Cardiac muscle cell (in vitro differentiated cells and primary cell): ENCODE measurements around the gene SERPINB11. TPM values are rescaled to one million over a fixed set of nuclear protein-coding genes. Genes with fewer than 3 reads are reported as not detected.
"Not testable (repeated sequence)": the region's sequence is repeated elsewhere in the genome, so short reads cannot be mapped to it uniquely, and the experiment has no call there.

Source experiments
- DNase-seq, 2 donors: peaks; one replicate each; pipeline versions ENCODE4 v3.0.0 to v3.0.0-alpha.2; 2010 to 2017; ENCODE audit warnings: low read depth in 1 of 2, low spot score in 1 of 2
- H3K27ac ChIP-seq: fragments of 200-600 bp; sonication (generic); 2 replicates; pipeline ENCODE4 v1.5.1; 2016
- H3K27me3 ChIP-seq: fragments of 200-600 bp; sonication (generic); 2 replicates; pipeline ENCODE4 v1.6.0; 2016; ENCODE audit warnings: control low read depth
- H3K36me3 ChIP-seq: fragments of 200-600 bp; sonication (generic); 2 replicates; pipeline ENCODE4 v1.5.1; 2016; ENCODE audit warnings: control low read depth
- H3K4me1 ChIP-seq: fragments of 200-600 bp; sonication (generic); 2 replicates; pipeline ENCODE4 v1.8.1; 2017; ENCODE audit warnings: low read depth, mild to moderate bottlenecking, mixed run types
- H3K4me3 ChIP-seq: fragments of 200-600 bp; sonication (generic); 2 replicates; pipeline ENCODE4 v1.5.1; 2016; ENCODE audit warnings: mild to moderate bottlenecking
- H3K9me3 ChIP-seq: fragments of 200-600 bp; sonication (generic); 2 replicates; pipeline ENCODE4 v1.5.1; 2017; ENCODE audit warnings: low read depth, mild to moderate bottlenecking, control low read depth
- CTCF ChIP-seq: IDR thresholded peaks from 2 replicates; pipeline ENCODE4 v1.5.1; 2012; ENCODE audit warnings: low read depth, mild to moderate bottlenecking, low read length
- polyA plus RNA-seq: library from polyadenylated mRNA; unstranded; fragments of >200 nt; fragmentation: Nextera tagmentation; extraction: Ambion mirVana; gene quantifications from 2 replicates; pipeline ENCODE4 v1.2.1, GENCODE V29; 2016
- total RNA-seq: library from RNA; depleted of rRNA; stranded (reverse); fragments of >200 nt; gene quantifications from 2 replicates; pipeline ENCODE4 v1.2.3, GENCODE V29; 2016

SERPINB11 gene
- total RNA-seq (not detected in 2 replicates), polyA plus RNA-seq (not detected in 2 replicates)

- Histone ChIP-seq H3K9me3 (no peaks in the 10 kb centered on the region), H3K27ac (no peak within 1 kb of the TSS), H3K4me1 (no peaks in the 10 kb centered on the region), H3K27me3 (no peaks in the 10 kb centered on the region), H3K36me3 (no peaks in the 10 kb centered on the region), H3K4me3 (no peak within 1 kb of the TSS)
- DNase-seq = no peak
- no peak for TF ChIP-seq CTCF
Observed at GRCh38 chr18:63702660-63703059, at the start of gene SERPINB11. SERPINB11 (plus strand) TSS chr18:63702960; CDS start chr18:63710194, 7,234 bp downstream.

GRCh38 chr18:63658920-63659319 lies 43.8 kb upstream of the SERPINB11 start:
- H3K9me3 ChIP-seq, H3K27me3 ChIP-seq, DNase-seq, H3K4me3 ChIP-seq, H3K27ac ChIP-seq, H3K36me3 ChIP-seq, H3K4me1 ChIP-seq: not testable (repeated sequence)

GRCh38 chr18:63661750-63662149 lies 41.0 kb upstream of the SERPINB11 start, which contains the start of gene SERPINB3:
SERPINB3 (minus strand) TSS chr18:63661893; CDS start chr18:63661216, 677 bp downstream.
- H3K27ac ChIP-seq, DNase-seq: not testable (repeated sequence)

GRCh38 chr18:63664571-63664970 lies 38.2 kb upstream of the SERPINB11 start:
- no peaks in the 10 kb centered on the region for H3K36me3 ChIP-seq
- no peak for TF ChIP-seq CTCF
- no peak overlapping the region for H3K27ac ChIP-seq
- no peaks in the 10 kb centered on the region for H3K9me3 ChIP-seq
- no peak overlapping the region for H3K4me3 ChIP-seq
- H3K4me1 ChIP-seq = no peaks in the 10 kb centered on the region
- no peaks in the 10 kb centered on the region for H3K27me3 ChIP-seq
- DNase-seq = no peak

More at GRCh38 chr18:63661750-63662149, 41.0 kb upstream of the SERPINB11 start, which contains the start of gene SERPINB3:
- H3K4me1 ChIP-seq, H3K4me3 ChIP-seq, H3K27me3 ChIP-seq, H3K9me3 ChIP-seq, H3K36me3 ChIP-seq: not testable (repeated sequence)

- H3K27me3 ChIP-seq = no peaks in the 10 kb centered on the region
- H3K36me3 ChIP-seq = no peaks in the 10 kb centered on the region
- no peaks in the 10 kb centered on the region for H3K9me3 ChIP-seq
- no peak overlapping the region for H3K4me3 ChIP-seq
- peak in 1 of 2 donors; percentile 50 for DNase-seq
- H3K4me1 ChIP-seq = no peaks in the 10 kb centered on the region
- no peak overlapping the region for H3K27ac ChIP-seq
- no peak for TF ChIP-seq CTCF
Observed at GRCh38 chr18:63676526-63677323, 26.0 kb upstream of the SERPINB11 start.

- no peak overlapping the region for H3K4me3 ChIP-seq
- no peak overlapping the region for H3K27ac ChIP-seq
- no peak for TF ChIP-seq CTCF
Observed at GRCh38 chr18:63677500-63678225, 25.1 kb upstream of the SERPINB11 start.

More at GRCh38 chr18:63677500-63678225, 25.1 kb upstream of the SERPINB11 start:
- Histone ChIP-seq H3K36me3 (no peaks in the 10 kb centered on the region), H3K4me1 (no peaks in the 10 kb centered on the region), H3K9me3 (no peaks in the 10 kb centered on the region), H3K27me3 (no peaks in the 10 kb centered on the region)
- peak in 1 of 2 donors; percentile 5 for DNase-seq
